ENCODE results near the gene RAB4B.
"Not testable (repeated sequence)": the region's sequence is repeated elsewhere in the genome, so short reads cannot be mapped to it uniquely, and the experiment has no call there.

GRCh38 chr19:40832431-40832790 lies 54.4 kb downstream of the RAB4B start:
- not testable (repeated sequence) for TF ChIP-seq CTCF (IDR thresholded peaks at IDR 0.05; ENCODE audit: insufficient read depth, low read length); POLR2AphosphoS5 (IDR thresholded peaks at IDR 0.05; ENCODE audit: low read depth); SPI1 (IDR thresholded peaks at IDR 0.05; ENCODE audit: borderline replicate concordance, low read depth)

Measured in HL-60 (cell line).